HepG2 (cell line): ENCODE measurements around the gene EVI5. TPM values are rescaled to one million over a fixed set of nuclear protein-coding genes. Genes with fewer than 3 reads are reported as not detected.

Experiments used
- ARID2 ChIP-seq: sonication (generic); formaldehyde crosslinking; IDR thresholded peaks from 2 replicates; pipeline ENCODE4 v1.8.1; 2022; ENCODE audit warnings: mild to moderate bottlenecking, missing genetic modification reagents, borderline replicate concordance
- HIVEP1 ChIP-seq: sonication (generic); formaldehyde crosslinking; IDR thresholded peaks from 2 replicates; pipeline ENCODE4 v1.4.0; 2020; ENCODE audit warnings: mild to moderate bottlenecking, missing genetic modification reagents
- HOXA7 ChIP-seq: sonication (generic); formaldehyde crosslinking; IDR thresholded peaks from 2 replicates; pipeline ENCODE4 v1.8.1; 2022; ENCODE audit warnings: mild to moderate bottlenecking, missing genetic modification reagents, moderate library complexity
- KMT2B ChIP-seq: IDR thresholded peaks from 2 replicates; pipeline ENCODE4 v1.6.1; 2016; ENCODE audit warnings: missing genetic modification reagents, missing compliant biosample characterization
- MIXL1 ChIP-seq: IDR thresholded peaks from 2 replicates; pipeline ENCODE4 v1.6.1; 2016
- NFKBIZ ChIP-seq: IDR thresholded peaks from 2 replicates; pipeline ENCODE4 v1.6.1; 2018; ENCODE audit warnings: missing genetic modification reagents, missing compliant biosample characterization
- SKIL ChIP-seq: sonication (generic); formaldehyde crosslinking; IDR thresholded peaks from 2 replicates; pipeline ENCODE4 v1.8.0; 2022; ENCODE audit warnings: missing genetic modification reagents, mild to moderate bottlenecking, moderate library complexity, borderline replicate concordance
- ZHX2 ChIP-seq, 2 experiments: sonication (generic) in 1 of 2; formaldehyde crosslinking in 1 of 2; IDR thresholded peaks; 2 replicates each; pipeline versions ENCODE4 v1.6.1 to v1.9.0; 2014 to 2022; ENCODE audit warnings: antibody characterized with exemption in 1 of 2, borderline replicate concordance in 1 of 2, inconsistent platforms in 1 of 2, low read depth in 1 of 2, missing genetic modification reagents in 1 of 2
- ZIK1 ChIP-seq: sonication (generic); formaldehyde crosslinking; IDR thresholded peaks from 2 replicates; pipeline ENCODE4 v1.5.0; 2020; ENCODE audit warnings: mild to moderate bottlenecking, low read depth, missing genetic modification reagents, borderline replicate concordance
- ZKSCAN8 ChIP-seq: IDR thresholded peaks from 2 replicates; pipeline ENCODE4 v1.6.1; 2016; ENCODE audit warnings: borderline replicate concordance, missing genetic modification reagents, missing compliant biosample characterization
- ZNF12 ChIP-seq: sonication (generic); formaldehyde crosslinking; IDR thresholded peaks from 2 replicates; pipeline ENCODE4 v1.5.0; 2020; ENCODE audit warnings: missing genetic modification reagents
- ZNF512 ChIP-seq: sonication (generic); formaldehyde crosslinking; IDR thresholded peaks from 2 replicates; pipeline ENCODE4 v1.4.0; 2020; ENCODE audit warnings: mild to moderate bottlenecking, missing genetic modification reagents
- ZNF878 ChIP-seq: sonication (generic); formaldehyde crosslinking; IDR thresholded peaks from 2 replicates; pipeline ENCODE4 v1.8.1; 2023; ENCODE audit warnings: mild to moderate bottlenecking, missing genetic modification reagents, moderate library complexity
- polyA plus RNA-seq, 8 experiments: library from polyadenylated mRNA; depleted of rRNA in 3 of 8; stranded (reverse) in 7 of 8; unstranded in 1 of 8; fragments of >200 nt; fragmentation: Illumina TruSeq in 4 of 8; extraction: Trizol in 4 of 8; gene quantifications; 2 replicates each; pipeline versions ENCODE4 v1.2.1 to v1.2.3, GENCODE V29; 2011 to 2016; ENCODE audit warnings: low read depth in 4 of 8, missing spikeins in 1 of 8, mixed read lengths in 1 of 8; ENCODE audit not compliant: insufficient read depth in 1 of 8
- total RNA-seq, 5 experiments: library from RNA; depleted of rRNA; stranded (reverse); fragments of >200 nt; fragmentation: Illumina TruSeq; extraction: Trizol; gene quantifications; 2 replicates each; pipeline ENCODE4 v1.2.3, GENCODE V29; 2016; ENCODE audit warnings: low read depth in 1 of 5
- TF ChIP-seq, protein P1 (sequence below): sonication (generic); formaldehyde crosslinking; IDR thresholded peaks from 2 replicates; pipeline ENCODE4 v1.5.0; 2020; ENCODE audit warnings: missing genetic modification reagents, mild to moderate bottlenecking, borderline replicate concordance
- TF ChIP-seq, protein P2 (sequence below): sonication (generic); formaldehyde crosslinking; IDR thresholded peaks from 2 replicates; pipeline ENCODE4 v1.4.0; 2020; ENCODE audit warnings: missing genetic modification reagents

The EVI5 gene
- total and polyA plus RNA-seq, 2 of the 13 experiments (the other 11 are each of a cell fraction or from before 2014, with no cell fraction given) = 4.0 to 12.6 TPM

GRCh38 chr1:92784639-92785500 is at the start of gene EVI5 (continued):
- peak; percentile 97; the same call in 1 of the 2 replicates for TF ChIP-seq ZIK1 (CRISPR knock-in tag)
- TF ChIP-seq KMT2B (CRISPR knock-in tag) = peak; percentile 90
- TF ChIP-seq ARID2 (CRISPR knock-in tag) = peak; percentile 98
- no peak for TF ChIP-seq ZNF512 (CRISPR knock-in tag)
- peak; percentile 94 for TF ChIP-seq NFKBIZ
- peak; percentile 95 for TF ChIP-seq ZNF12 (CRISPR knock-in tag)
- TF ChIP-seq SKIL (CRISPR knock-in tag) = no peak; the same call in 1 of the 2 replicates
- TF ChIP-seq, protein P1, sequence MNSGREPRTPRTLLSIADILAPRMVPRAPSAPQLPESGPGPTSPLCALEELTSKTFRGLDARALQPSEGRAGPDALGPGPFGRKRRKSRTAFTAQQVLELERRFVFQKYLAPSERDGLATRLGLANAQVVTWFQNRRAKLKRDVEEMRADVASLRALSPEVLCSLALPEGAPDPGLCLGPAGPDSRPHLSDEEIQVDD (CRISPR knock-in tag) = peak; percentile 98; the same call in 1 of the 2 replicates
- TF ChIP-seq HIVEP1 (CRISPR knock-in tag) = peak; percentile 91
- TF ChIP-seq ZHX2 (IDR thresholded peaks at IDR 0.05; ENCODE audit: low read depth) = peak; percentile 10; the same call in 1 of the 2 replicates
- peak; percentile 95 for TF ChIP-seq ZHX2 (CRISPR knock-in tag; IDR thresholded peaks at IDR 0.05; ENCODE audit: borderline replicate concordance)
- TF ChIP-seq MIXL1 (CRISPR knock-in tag) = peak; percentile 78; the same call in 1 of the 2 replicates
- peak; percentile 99 for TF ChIP-seq ZNF878 (CRISPR knock-in tag)
- no peak for TF ChIP-seq ZKSCAN8 (CRISPR knock-in tag)
- TF ChIP-seq HOXA7 = no peak
- TF ChIP-seq, protein P2, sequence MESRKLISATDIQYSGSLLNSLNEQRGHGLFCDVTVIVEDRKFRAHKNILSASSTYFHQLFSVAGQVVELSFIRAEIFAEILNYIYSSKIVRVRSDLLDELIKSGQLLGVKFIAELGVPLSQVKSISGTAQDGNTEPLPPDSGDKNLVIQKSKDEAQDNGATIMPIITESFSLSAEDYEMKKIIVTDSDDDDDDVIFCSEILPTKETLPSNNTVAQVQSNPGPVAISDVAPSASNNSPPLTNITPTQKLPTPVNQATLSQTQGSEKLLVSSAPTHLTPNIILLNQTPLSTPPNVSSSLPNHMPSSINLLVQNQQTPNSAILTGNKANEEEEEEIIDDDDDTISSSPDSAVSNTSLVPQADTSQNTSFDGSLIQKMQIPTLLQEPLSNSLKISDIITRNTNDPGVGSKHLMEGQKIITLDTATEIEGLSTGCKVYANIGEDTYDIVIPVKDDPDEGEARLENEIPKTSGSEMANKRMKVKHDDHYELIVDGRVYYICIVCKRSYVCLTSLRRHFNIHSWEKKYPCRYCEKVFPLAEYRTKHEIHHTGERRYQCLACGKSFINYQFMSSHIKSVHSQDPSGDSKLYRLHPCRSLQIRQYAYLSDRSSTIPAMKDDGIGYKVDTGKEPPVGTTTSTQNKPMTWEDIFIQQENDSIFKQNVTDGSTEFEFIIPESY = peak; percentile 62
